GM13977 (cell line): ENCODE data around the gene GRIK4.

Experiments used
- DNase-seq: peaks from one replicate; pipeline ENCODE4 v3.0.0; 2012; ENCODE audit warnings: low spot score
- in situ Hi-C: fragments of 300-500 bp; cut with MboI; formaldehyde crosslinking; loops from one replicate; pipeline ENCODE4 v1.12.0; 2022; ENCODE audit warnings: low sequenced_read_pairs, low pct_unique_long_range_greater_than_20kb, mixed read lengths, inconsistent platforms; ENCODE audit not compliant: unreplicated experiment
- TF ChIP-seq, protein P1 (sequence below): IDR thresholded peaks from 2 replicates; pipeline ENCODE4 v1.5.1; 2012; ENCODE audit warnings: mild to moderate bottlenecking, control low read depth; ENCODE audit not compliant: insufficient read depth; ENCODE audit errors: extremely low read depth, missing control alignments

The GRIK4 gene

DNA sequence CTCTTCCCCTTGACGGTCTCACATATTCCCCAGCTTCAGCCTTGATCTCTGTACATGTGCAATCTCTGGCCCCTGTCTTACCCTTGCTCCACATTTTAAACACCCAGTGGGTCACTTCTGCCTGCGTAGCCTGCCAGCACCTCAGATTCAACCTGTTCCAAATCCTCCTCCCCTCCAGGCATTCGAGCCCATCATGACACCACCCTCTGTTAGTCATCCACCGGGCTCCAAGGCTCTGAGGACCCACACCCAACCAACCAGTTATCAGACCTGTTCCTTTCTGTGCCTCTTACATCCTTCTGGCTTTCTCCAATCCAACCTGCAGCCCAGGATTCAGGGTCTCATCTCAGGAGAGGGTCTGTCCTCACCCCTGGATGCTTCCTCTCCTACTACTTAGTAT lies 392.6 kb downstream of the GRIK4 start:
- in situ Hi-C loops: no loop called here
- DNase-seq: no peak
- TF ChIP-seq, protein P1, sequence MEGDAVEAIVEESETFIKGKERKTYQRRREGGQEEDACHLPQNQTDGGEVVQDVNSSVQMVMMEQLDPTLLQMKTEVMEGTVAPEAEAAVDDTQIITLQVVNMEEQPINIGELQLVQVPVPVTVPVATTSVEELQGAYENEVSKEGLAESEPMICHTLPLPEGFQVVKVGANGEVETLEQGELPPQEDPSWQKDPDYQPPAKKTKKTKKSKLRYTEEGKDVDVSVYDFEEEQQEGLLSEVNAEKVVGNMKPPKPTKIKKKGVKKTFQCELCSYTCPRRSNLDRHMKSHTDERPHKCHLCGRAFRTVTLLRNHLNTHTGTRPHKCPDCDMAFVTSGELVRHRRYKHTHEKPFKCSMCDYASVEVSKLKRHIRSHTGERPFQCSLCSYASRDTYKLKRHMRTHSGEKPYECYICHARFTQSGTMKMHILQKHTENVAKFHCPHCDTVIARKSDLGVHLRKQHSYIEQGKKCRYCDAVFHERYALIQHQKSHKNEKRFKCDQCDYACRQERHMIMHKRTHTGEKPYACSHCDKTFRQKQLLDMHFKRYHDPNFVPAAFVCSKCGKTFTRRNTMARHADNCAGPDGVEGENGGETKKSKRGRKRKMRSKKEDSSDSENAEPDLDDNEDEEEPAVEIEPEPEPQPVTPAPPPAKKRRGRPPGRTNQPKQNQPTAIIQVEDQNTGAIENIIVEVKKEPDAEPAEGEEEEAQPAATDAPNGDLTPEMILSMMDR: no peak

DNA sequence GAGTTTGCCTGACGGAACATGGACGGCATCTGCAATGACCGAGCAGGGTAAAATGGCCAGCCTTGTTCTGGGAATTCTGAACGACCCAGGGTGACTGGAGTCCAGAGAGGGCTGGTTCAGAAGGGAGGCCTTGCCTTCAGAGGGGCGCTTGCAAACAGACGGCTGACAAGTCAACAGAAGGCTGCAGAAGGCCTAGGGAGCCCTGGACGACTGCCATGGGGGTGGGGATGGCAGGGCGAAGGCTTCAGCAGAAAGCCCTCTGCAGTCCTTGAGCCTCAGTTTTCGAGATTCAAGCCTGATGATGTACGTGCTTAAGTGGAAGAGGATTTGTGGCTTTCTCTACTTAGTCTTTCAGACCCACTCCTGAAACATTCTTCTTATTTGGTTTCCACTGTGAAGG lies 395.2 kb downstream of the GRIK4 start:
- TF ChIP-seq, protein P1: no peak
- in situ Hi-C loops: no loop called here
- no peak for DNase-seq

DNA sequence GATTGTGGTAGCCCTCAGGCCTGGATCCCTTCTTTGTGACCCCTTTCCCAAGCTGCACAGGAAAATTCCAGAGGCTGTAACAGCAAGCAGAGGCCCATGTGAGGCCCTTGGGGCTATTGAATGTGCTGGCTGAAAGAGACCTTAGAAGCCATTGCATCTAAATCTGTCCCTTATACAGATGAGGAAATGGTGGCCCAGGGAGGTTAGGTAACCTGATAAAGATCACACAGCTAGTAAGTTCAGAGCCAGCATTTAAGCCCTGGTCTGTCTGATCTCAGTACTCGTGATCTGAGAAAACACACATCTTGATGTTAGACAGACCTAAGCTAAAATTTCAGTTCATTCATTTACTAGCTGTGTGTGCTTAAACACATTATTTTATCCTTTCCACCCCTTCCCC lies 396.4 kb downstream of the GRIK4 start:
- no peak for DNase-seq
- in situ Hi-C loops: no loop called here
- TF ChIP-seq, protein P1: no peak

DNA sequence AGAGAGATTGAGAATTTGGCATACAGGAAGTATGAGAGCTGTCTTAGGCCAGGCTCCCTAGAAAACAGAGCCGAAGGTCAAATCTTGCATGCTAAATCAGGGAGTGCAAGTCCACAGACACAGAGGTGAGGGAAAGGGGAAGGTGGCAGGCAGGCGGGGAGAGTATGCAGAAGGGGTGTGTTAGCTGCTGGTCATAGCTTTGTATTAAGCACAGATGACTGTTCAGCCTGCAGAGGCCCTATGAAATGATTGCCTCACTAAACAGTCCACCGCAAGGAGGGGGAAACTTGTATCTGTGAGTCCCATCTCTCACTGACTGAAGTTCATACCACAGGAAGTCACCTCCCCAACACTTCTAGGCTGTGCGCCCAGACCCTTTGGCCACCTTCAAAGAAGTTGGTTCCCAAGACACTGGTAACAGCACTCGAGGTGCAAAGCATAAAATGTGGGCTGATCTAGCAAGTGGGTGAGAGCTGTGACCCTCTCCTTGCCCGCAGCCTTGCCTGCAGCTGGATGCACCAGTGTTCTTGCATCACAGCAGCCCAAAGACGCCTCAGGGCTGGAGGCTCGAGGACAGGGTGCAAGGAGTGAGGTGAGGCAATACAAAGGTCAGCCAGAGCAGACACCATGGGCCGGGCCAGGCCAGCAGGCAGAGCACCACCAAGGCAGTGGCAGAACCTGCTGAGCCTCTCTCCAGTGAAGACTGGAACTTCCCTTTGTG lies 397.1 kb downstream of the GRIK4 start:
- TF ChIP-seq, protein P1: no peak
- DNase-seq: no peak
- in situ Hi-C loops: no loop called here

DNA sequence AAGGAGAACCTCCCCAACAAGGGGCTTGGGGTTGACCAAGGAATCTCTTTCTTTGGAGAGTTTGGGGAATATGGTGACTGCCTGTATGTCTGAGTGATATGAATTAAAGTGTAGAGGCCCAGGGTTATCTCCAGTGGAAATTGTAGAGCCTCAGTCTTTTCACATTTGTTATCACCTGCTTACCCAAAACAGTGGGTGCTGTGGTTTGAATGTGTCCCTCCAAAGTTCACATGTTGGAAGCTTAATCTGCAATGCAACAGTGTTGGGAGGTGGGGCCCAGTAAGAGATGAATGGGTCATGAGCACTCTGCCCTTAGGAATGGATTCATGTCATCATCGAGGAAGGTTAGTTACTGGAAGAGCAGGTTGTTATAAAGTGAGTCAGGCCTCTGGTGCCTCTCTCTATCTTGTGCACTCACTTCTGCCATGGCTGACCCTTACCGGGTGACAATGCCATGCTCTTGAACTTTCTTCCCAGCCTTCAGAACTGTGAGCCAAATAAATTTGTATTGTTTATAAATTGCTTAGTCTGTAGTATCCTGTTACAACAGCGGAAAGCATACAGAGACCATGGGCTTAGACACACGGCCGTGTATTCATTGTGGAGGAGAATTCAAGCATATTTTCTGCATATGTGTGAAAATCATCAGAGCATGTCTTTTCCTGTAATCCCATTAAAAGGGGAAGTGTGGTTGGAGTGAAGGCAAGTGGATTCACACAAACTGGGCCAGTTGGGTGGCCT lies 398.3 kb downstream of the GRIK4 start:
- in situ Hi-C loops: no loop called here
- no peak for DNase-seq
- TF ChIP-seq, protein P1: no peak

DNA sequence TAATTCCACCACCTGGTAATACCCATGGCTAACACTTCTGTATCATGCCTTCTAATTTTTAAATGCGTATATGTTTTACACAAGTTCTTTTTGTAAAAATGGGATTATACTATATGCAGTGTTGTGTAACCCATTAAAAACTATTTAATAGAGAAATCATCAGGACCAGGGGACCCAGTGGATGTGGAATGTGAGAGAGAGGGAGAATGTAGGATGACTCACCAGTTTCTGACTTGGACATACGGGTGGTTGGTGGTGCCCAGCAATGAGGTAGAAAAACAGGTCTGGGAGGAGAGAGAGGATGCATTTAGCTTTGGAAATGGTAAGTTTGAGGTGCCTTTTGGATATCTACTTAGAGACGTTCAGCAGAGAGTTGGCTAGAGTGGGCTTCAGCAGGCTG lies 400.4 kb downstream of the GRIK4 start:
- in situ Hi-C loops: no loop called here
- TF ChIP-seq, protein P1: no peak

More for the DNA sequence above, 400.4 kb downstream of the GRIK4 start:
- no peak for DNase-seq
